ENCODE measurements around the gene NQO2. TPM values are rescaled to one million over a fixed set of nuclear protein-coding genes. Genes with fewer than 3 reads are reported as not detected.
"Not testable (repeated sequence)": the region's sequence is repeated elsewhere in the genome, so short reads cannot be mapped to it uniquely, and the experiment has no call there.

NQO2 gene
- total RNA-seq, 1 experiment from 2014 or later, result 26.8 TPM

DNA sequence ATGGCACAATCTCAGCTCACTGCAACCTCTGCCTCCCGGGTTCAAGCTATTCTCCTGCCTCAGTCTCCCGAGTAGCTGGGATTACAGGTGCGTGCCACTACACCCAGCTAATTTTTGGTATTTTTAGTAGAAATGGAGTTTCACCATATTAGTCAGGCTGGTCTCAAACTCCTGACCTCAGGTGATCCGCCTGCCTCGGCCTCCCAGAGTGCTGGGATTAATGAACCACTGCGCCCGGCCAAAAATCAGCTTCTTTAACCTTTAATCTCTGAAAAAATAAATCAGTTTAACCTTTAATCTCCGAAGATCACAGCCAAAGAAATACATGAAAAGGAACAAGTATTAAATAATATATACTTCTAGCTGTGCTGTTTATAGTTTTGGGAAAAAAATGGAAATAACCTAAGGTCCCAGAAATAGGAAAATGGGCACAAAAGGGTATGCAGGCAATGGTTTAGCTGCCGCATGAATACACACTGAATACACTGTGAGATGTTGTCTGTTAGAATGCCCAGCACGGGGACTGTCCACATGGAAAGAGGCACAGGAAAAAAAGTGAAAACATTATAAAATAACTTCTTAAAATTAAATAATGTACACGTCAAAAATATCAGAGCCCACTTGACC, 1.6 kb downstream of the NQO2 start:
- Histone ChIP-seq H3K9ac (ENCODE audit: low read length) (no peak overlapping the region), H3K9me2 (replicated peaks; ENCODE audit: low read length) (no peaks in the 10 kb centered on the region), H4K20me1 (ENCODE audit: low read length) (no peaks in the 10 kb centered on the region), H3K9me3 (ENCODE audit: low read length) (no peaks in the 10 kb centered on the region), H3K4me3 (ENCODE audit: low read length) (peak overlapping the region; percentile 79; the same call in 1 of the 2 replicates), H3F3A (ENCODE audit: low read length, unreplicated experiment) (no peaks in the 10 kb centered on the region), H3K36me3 (ENCODE audit: low read depth, low read length) (peaks cover 16% of the 10 kb centered on the region; the same call in 1 of the 2 replicates), H3K27ac (ENCODE audit: low read length) (peak overlapping the region; percentile 6; the same call in 1 of the 2 replicates), H3K27me3 (ENCODE audit: low read length) (no peaks in the 10 kb centered on the region), H3K79me2 (ENCODE audit: low read length) (peaks cover 19% of the 10 kb centered on the region), H3K4me1 (ENCODE audit: insufficient read depth, low read length) (peaks cover 17% of the 10 kb centered on the region), H3K4me2 (ENCODE audit: low read length) (peak overlapping the region; percentile 89; the same call in 1 of the 2 replicates), H2AFZ (ENCODE audit: low read length) (no peak overlapping the region)
- TF ChIP-seq, protein P1, sequence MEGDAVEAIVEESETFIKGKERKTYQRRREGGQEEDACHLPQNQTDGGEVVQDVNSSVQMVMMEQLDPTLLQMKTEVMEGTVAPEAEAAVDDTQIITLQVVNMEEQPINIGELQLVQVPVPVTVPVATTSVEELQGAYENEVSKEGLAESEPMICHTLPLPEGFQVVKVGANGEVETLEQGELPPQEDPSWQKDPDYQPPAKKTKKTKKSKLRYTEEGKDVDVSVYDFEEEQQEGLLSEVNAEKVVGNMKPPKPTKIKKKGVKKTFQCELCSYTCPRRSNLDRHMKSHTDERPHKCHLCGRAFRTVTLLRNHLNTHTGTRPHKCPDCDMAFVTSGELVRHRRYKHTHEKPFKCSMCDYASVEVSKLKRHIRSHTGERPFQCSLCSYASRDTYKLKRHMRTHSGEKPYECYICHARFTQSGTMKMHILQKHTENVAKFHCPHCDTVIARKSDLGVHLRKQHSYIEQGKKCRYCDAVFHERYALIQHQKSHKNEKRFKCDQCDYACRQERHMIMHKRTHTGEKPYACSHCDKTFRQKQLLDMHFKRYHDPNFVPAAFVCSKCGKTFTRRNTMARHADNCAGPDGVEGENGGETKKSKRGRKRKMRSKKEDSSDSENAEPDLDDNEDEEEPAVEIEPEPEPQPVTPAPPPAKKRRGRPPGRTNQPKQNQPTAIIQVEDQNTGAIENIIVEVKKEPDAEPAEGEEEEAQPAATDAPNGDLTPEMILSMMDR (conservative IDR thresholded peaks at IDR 0.05; ENCODE audit: low read depth, low read length), result no peak
- TF ChIP-seq EZH2 (IDR thresholded peaks at IDR 0.05; ENCODE audit: low read length, unreplicated experiment) (no peak), EZH2phosphoT487 (IDR thresholded peaks at IDR 0.05; ENCODE audit: borderline replicate concordance, low read length) (no peak)
- BruUV-seq (replicated peaks), result no TSS peak
- intact Hi-C loops (cut with micrococcal nuclease), result no loop called here
- ChIA-PET POLR2A (ENCODE audit: unreplicated experiment) (interaction anchor here (1.0 kb wide), 1 partner anchor 21 kb away, joined by 3 read pairs; no protein-coding TSS in a partner anchor), CTCF (interaction anchor here (0.5 to 1.1 kb wide), 7 partner anchors 12 to 208 kb away, joined by 3 to 5 read pairs (median 4); no protein-coding TSS in a partner anchor)
- no peak for DNase-seq
- no peak for ATAC-seq

- H2AFZ ChIP-seq (ENCODE audit: low read length), result no peak overlapping the region
- no peak overlapping the region for H3K4me3 ChIP-seq (ENCODE audit: low read length)
- H3K36me3 ChIP-seq (ENCODE audit: low read depth, low read length), result peaks cover 22% of the 10 kb centered on the region; the same call in 1 of the 2 replicates
- peak overlapping the region; percentile 6; the same call in 1 of the 2 replicates for H3K27ac ChIP-seq (ENCODE audit: low read length)
- H3K4me2 ChIP-seq (ENCODE audit: low read length), result peak overlapping the region; percentile 89; the same call in 1 of the 2 replicates
- H3K79me2 ChIP-seq (ENCODE audit: low read length), result peaks cover 19% of the 10 kb centered on the region
- peaks cover 17% of the 10 kb centered on the region for H3K4me1 ChIP-seq (ENCODE audit: insufficient read depth, low read length)
- DNase-seq, result peak; percentile 89
- ChIA-PET CTCF (interaction anchor here (0.5 to 1.1 kb wide), 7 partner anchors 13 to 207 kb away, joined by 3 to 5 read pairs (median 4); no protein-coding TSS in a partner anchor), POLR2A (ENCODE audit: unreplicated experiment) (interaction anchor here (1.0 kb wide), 1 partner anchor 21 kb away, joined by 3 read pairs; no protein-coding TSS in a partner anchor)
- ATAC-seq, result peak; percentile 13
- no peaks in the 10 kb centered on the region for H3K27me3 ChIP-seq (ENCODE audit: low read length)
- TF ChIP-seq EZH2phosphoT487 (IDR thresholded peaks at IDR 0.05; ENCODE audit: borderline replicate concordance, low read length), result no peak
- TF ChIP-seq, protein P1 (conservative IDR thresholded peaks at IDR 0.05; ENCODE audit: low read depth, low read length), result peak; percentile 78
- no peaks in the 10 kb centered on the region for H3K9me3 ChIP-seq (ENCODE audit: low read length)
- intact Hi-C loops (cut with micrococcal nuclease), result loop anchor here (1.0 kb wide), 1 partner anchor 51 kb away; no protein-coding TSS in a partner anchor
- H3K9ac ChIP-seq (ENCODE audit: low read length), result no peak overlapping the region
- no peaks in the 10 kb centered on the region for H3K9me2 ChIP-seq (replicated peaks; ENCODE audit: low read length)
- no TSS peak for BruUV-seq (replicated peaks)
- no peaks in the 10 kb centered on the region for H3F3A ChIP-seq (ENCODE audit: low read length, unreplicated experiment)
- no peaks in the 10 kb centered on the region for H4K20me1 ChIP-seq (ENCODE audit: low read length)
Measured at GRCh38 chr6:3001773-3002293, 2.1 kb downstream of the NQO2 start.

DNA sequence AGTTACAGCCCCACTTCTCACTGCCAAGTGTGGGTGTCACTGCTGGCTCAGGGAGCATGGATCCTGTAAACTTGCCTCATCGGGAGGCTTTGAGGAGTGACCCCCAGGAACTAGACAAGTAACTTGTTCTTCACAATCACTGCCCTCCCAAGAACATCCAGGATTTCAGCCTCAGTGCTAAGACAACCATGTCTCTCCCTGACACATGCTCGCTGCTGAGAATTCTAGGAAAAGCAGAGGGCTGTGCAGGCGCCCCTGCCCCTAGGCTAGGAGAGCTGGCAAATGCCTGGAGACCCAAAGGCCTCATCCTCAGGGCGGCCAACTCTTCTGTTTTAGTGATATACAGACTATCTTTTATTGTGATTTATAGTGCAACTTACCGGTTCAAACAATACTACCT, 3.5 kb downstream of the NQO2 start:
- CTCF ChIA-PET, result interaction anchor here (0.6 kb wide), 1 partner anchor 236 kb away, joined by 3 read pairs; no protein-coding TSS in a partner anchor
- BruUV-seq (replicated peaks), result not testable (repeated sequence)

More for the DNA sequence above, 3.5 kb downstream of the NQO2 start:
- DNase-seq; H3F3A ChIP-seq (ENCODE audit: low read length, unreplicated experiment); H3K9me2 ChIP-seq (replicated peaks; ENCODE audit: low read length); ATAC-seq; H3K27ac ChIP-seq (ENCODE audit: low read length); H3K4me3 ChIP-seq (ENCODE audit: low read length); H3K4me2 ChIP-seq (ENCODE audit: low read length); H3K9me3 ChIP-seq (ENCODE audit: low read length); POLR2A ChIA-PET (ENCODE audit: unreplicated experiment); H3K9ac ChIP-seq (ENCODE audit: low read length); intact Hi-C loops (cut with micrococcal nuclease); H4K20me1 ChIP-seq (ENCODE audit: low read length); H3K27me3 ChIP-seq (ENCODE audit: low read length); H2AFZ ChIP-seq (ENCODE audit: low read length): not testable (repeated sequence)
- peaks cover 32% of the 10 kb centered on the region; the same call in 1 of the 2 replicates for H3K36me3 ChIP-seq (ENCODE audit: low read depth, low read length)
- peaks cover 19% of the 10 kb centered on the region for H3K79me2 ChIP-seq (ENCODE audit: low read length)
- H3K4me1 ChIP-seq (ENCODE audit: insufficient read depth, low read length), result peaks cover 17% of the 10 kb centered on the region

Data from PC-3 (cell line).